GM19467 (cell line): Measurements from ENCODE around the gene GRIFIN.

ENCODE experiments used
- ATAC-seq: cut with Tn5 transposase; IDR thresholded peaks from one replicate; pipeline ENCODE4 v1.9.1; 2021; ENCODE audit warnings: mild to moderate bottlenecking, moderate library complexity; ENCODE audit not compliant: unreplicated experiment

Gene GRIFIN

GRCh38 chr7:2476298-2476697 is at the start of gene GRIFIN:
GRIFIN (minus strand) TSS chr7:2476398; CDS start chr7:2476383, 15 bp downstream.
- no peak for ATAC-seq

GRCh38 chr7:2524808-2525657 is 48.8 kb upstream of the GRIFIN start:
- ATAC-seq: no peak

GRCh38 chr7:2523941-2524807 is 48.0 kb upstream of the GRIFIN start:
- ATAC-seq: no peak

GRCh38 chr7:2523461-2523936 is 47.3 kb upstream of the GRIFIN start:
- ATAC-seq: no peak

GRCh38 chr7:2522780-2523433 is 46.7 kb upstream of the GRIFIN start:
- no peak for ATAC-seq

- ATAC-seq: no peak
Observed at GRCh38 chr7:2521952-2522591, 45.9 kb upstream of the GRIFIN start.

- no peak for ATAC-seq
Observed at GRCh38 chr7:2521341-2521745, 45.1 kb upstream of the GRIFIN start.

GRCh38 chr7:2520761-2521290 is 44.6 kb upstream of the GRIFIN start:
- ATAC-seq: no peak

GRCh38 chr7:2520131-2520760 is 44.0 kb upstream of the GRIFIN start:
- ATAC-seq: no peak

- ATAC-seq: peak; percentile 77
Observed at GRCh38 chr7:2519119-2519930, 43.1 kb upstream of the GRIFIN start, which contains the start of gene LFNG. LFNG (plus strand) TSS chr7:2519774; CDS start chr7:2519862, 88 bp downstream.

- no peak for ATAC-seq
Observed at GRCh38 chr7:2518737-2519118, 42.5 kb upstream of the GRIFIN start.

GRCh38 chr7:2517678-2518507 is 41.7 kb upstream of the GRIFIN start:
- no peak for ATAC-seq

GRCh38 chr7:2517026-2517425 is 40.8 kb upstream of the GRIFIN start:
- no peak for ATAC-seq

GRCh38 chr7:2516194-2516555 is 40.0 kb upstream of the GRIFIN start:
- ATAC-seq: no peak

- no peak for ATAC-seq
Observed at GRCh38 chr7:2515424-2516193, 39.4 kb upstream of the GRIFIN start.

- no peak for ATAC-seq
Observed at GRCh38 chr7:2514473-2515423, 38.5 kb upstream of the GRIFIN start.
